HEK293T (cell line): Measurements from ENCODE around the gene NOTCH1.

Experiments used
- ARNT ChIP-seq: fragments of 450-650 bp; IDR thresholded peaks from 2 replicates; pipeline ENCODE4 v1.6.1; 2017; ENCODE audit warnings: mild to moderate bottlenecking
- BHLHE40 ChIP-seq: fragments of 450-650 bp; IDR thresholded peaks from 2 replicates; pipeline ENCODE4 v1.6.1; 2016; ENCODE audit warnings: mild to moderate bottlenecking, moderate library complexity, borderline replicate concordance
- FOXK2 ChIP-seq: fragments of 450-650 bp; IDR thresholded peaks from 2 replicates; pipeline ENCODE4 v1.6.1; 2016; ENCODE audit warnings: mild to moderate bottlenecking
- FOXM1 ChIP-seq: fragments of 450-650 bp; IDR thresholded peaks from 2 replicates; pipeline ENCODE4 v1.6.1; 2017; ENCODE audit warnings: mild to moderate bottlenecking, borderline replicate concordance
- HDGF ChIP-seq: fragments of 450-650 bp; IDR thresholded peaks from 2 replicates; pipeline ENCODE4 v1.6.1; 2017; ENCODE audit warnings: antibody characterized with exemption, borderline replicate concordance
- SP1 ChIP-seq: fragments of 450-650 bp; IDR thresholded peaks from 2 replicates; pipeline ENCODE4 v1.6.1; 2017
- SUZ12 ChIP-seq: fragments of 450-650 bp; IDR thresholded peaks from 2 replicates; pipeline ENCODE4 v1.6.1; 2016; ENCODE audit warnings: mild to moderate bottlenecking
- TARDBP ChIP-seq: fragments of 450-650 bp; IDR thresholded peaks from 2 replicates; pipeline ENCODE4 v1.6.1; 2016
- TF ChIP-seq, protein P1 (sequence below): fragments of 450-650 bp; IDR thresholded peaks from 2 replicates; pipeline ENCODE4 v1.6.1; 2016

DNA sequence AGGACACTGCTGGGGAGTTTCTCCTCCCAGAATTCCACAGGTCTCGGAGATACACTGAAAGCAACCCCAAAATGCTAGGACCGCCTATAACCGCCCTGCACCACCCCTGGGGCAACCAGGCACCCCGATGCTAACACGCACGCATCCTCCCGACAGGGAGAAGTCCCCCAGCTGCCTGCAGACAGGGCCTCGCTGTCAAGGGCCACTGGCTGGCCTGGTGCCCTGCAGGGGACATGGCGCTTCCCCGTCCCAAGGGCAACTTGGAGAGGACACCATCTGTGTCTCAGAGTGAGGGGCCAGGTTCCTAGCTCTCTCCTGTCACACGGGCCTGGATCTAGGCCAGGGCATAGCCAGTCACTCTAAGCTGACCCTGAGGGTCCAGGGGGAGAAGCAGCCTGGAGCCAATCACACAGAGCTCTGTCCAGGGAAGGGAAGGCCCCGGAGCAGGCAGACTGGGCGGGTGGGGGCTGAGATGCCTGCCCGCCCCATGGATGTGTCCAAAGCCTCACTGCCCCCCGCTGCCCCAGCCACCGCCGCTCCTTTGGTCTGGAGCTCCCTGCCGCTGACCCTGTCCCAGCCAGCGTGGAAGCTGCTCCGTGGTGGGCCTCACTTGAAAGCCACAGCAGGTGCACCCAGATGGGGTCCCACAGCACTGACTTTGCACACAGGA, 9.7 kb downstream of the NOTCH1 start:
- no peak for TF ChIP-seq TARDBP
- TF ChIP-seq FOXK2: no peak
- TF ChIP-seq, protein P1, sequence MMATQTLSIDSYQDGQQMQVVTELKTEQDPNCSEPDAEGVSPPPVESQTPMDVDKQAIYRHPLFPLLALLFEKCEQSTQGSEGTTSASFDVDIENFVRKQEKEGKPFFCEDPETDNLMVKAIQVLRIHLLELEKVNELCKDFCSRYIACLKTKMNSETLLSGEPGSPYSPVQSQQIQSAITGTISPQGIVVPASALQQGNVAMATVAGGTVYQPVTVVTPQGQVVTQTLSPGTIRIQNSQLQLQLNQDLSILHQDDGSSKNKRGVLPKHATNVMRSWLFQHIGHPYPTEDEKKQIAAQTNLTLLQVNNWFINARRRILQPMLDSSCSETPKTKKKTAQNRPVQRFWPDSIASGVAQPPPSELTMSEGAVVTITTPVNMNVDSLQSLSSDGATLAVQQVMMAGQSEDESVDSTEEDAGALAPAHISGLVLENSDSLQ: no peak
- no peak for TF ChIP-seq BHLHE40
- no peak for TF ChIP-seq HDGF
- TF ChIP-seq FOXM1: no peak
- TF ChIP-seq SUZ12: no peak
- TF ChIP-seq ARNT: no peak
- no peak for TF ChIP-seq SP1
